ENCODE data around the gene GALNT13. TPM values are rescaled to one million over a fixed set of nuclear protein-coding genes. Genes with fewer than 3 reads are reported as not detected.

The GALNT13 gene
- total RNA-seq, 2 experiments from 2014 or later, result 0.32 to 0.60 TPM

DNA sequence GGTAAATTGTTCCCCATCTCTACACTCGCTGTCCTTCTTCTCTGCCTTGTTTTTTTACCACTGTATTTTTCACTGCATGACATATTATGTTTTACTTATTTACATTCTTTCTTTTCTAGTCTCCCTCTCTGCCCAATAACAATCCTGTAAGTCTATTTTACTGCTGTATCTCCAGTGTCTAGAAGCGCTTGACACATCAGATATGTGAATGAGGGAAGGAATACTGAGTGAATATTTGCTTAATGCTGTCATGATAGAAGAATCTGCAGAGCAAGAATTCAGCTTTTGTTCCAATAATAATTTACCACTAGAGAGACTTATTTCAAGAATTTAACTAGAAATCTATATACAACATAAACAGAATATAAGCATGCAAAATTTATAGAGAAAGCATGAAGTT lies 99.5 kb downstream of the GALNT13 start:
- no peaks in the 10 kb centered on the region for H3K27me3 Mint-ChIP-seq
- ChIA-PET POLR2A (no interaction called here), CTCF (no interaction called here)
- intact Hi-C loops (cut with micrococcal nuclease), result no loop called here
- no peak overlapping the region for H3K27ac Mint-ChIP-seq
- no peak for ATAC-seq
- TF ChIP-seq, protein P1, sequence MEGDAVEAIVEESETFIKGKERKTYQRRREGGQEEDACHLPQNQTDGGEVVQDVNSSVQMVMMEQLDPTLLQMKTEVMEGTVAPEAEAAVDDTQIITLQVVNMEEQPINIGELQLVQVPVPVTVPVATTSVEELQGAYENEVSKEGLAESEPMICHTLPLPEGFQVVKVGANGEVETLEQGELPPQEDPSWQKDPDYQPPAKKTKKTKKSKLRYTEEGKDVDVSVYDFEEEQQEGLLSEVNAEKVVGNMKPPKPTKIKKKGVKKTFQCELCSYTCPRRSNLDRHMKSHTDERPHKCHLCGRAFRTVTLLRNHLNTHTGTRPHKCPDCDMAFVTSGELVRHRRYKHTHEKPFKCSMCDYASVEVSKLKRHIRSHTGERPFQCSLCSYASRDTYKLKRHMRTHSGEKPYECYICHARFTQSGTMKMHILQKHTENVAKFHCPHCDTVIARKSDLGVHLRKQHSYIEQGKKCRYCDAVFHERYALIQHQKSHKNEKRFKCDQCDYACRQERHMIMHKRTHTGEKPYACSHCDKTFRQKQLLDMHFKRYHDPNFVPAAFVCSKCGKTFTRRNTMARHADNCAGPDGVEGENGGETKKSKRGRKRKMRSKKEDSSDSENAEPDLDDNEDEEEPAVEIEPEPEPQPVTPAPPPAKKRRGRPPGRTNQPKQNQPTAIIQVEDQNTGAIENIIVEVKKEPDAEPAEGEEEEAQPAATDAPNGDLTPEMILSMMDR (IDR thresholded peaks at IDR 0.05), result no peak
- no peaks in the 10 kb centered on the region for H3K4me1 Mint-ChIP-seq (ENCODE audit: low read depth)
- no peak overlapping the region for H3K4me3 Mint-ChIP-seq
- peaks cover 5% of the 10 kb centered on the region for H3K9me3 Mint-ChIP-seq
- DNase-seq, result no peak
- no peaks in the 10 kb centered on the region for H3K36me3 Mint-ChIP-seq (ENCODE audit: low read depth)

DNA sequence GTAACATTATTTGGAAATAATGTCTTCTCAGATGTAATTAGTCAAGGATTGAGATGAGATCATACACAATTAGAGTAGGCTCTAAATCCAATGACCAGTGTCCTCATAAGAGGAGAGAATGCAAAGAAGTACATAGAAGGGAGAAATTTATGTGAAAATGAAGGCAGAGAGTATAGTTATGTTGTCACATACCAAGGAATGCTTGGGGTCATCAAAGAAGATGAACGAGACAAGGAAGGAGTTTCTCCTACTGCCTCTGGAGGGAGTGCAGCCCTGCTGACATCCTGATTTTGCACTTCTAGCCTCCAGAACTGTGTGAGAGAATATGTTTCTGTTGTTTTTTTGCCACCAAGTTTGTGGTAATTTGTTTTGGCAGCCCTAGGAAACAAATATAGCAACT lies 100.1 kb downstream of the GALNT13 start:
- CTCF ChIA-PET, result no interaction called here
- DNase-seq (no peak), ATAC-seq (no peak)
- no peaks in the 10 kb centered on the region for H3K36me3 Mint-ChIP-seq (ENCODE audit: low read depth)
- intact Hi-C loops (cut with micrococcal nuclease), result no loop called here
- H3K9me3 Mint-ChIP-seq, result peaks cover 1% of the 10 kb centered on the region
- H3K4me3 Mint-ChIP-seq, result no peak overlapping the region
- H3K4me1 Mint-ChIP-seq (ENCODE audit: low read depth), result no peaks in the 10 kb centered on the region
- no peaks in the 10 kb centered on the region for H3K27me3 Mint-ChIP-seq
- no peak overlapping the region for H3K27ac Mint-ChIP-seq
- TF ChIP-seq, protein P1 (IDR thresholded peaks at IDR 0.05), result no peak
- POLR2A ChIA-PET, result no interaction called here

DNA sequence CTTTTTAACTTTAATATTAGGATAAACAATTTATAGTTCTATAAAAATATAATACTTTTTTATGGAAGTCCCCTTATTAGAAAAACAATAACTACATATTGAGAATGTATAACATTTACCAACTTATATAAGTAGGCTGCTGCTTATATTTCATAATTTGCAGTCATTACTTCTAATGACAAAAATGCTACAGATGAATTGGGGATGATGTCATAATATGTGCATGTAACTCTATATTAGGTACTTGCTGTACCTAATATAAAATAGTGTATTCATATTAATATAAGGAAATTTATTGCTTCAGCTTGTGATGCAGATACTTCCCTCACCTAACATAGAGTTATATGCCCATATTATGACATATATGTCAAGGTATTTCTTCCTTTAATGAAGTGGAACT lies 100.7 kb downstream of the GALNT13 start:
- no peak overlapping the region for H3K27ac Mint-ChIP-seq
- DNase-seq, result no peak
- TF ChIP-seq, protein P1 (IDR thresholded peaks at IDR 0.05), result no peak
- no peak for ATAC-seq
- H3K27me3 Mint-ChIP-seq, result no peaks in the 10 kb centered on the region
- no peaks in the 10 kb centered on the region for H3K4me1 Mint-ChIP-seq (ENCODE audit: low read depth)
- H3K36me3 Mint-ChIP-seq (ENCODE audit: low read depth), result no peaks in the 10 kb centered on the region
- H3K9me3 Mint-ChIP-seq, result peaks cover 3% of the 10 kb centered on the region
- ChIA-PET POLR2A (no interaction called here), CTCF (no interaction called here)
- intact Hi-C loops (cut with micrococcal nuclease), result no loop called here
- H3K4me3 Mint-ChIP-seq, result no peak overlapping the region

DNA sequence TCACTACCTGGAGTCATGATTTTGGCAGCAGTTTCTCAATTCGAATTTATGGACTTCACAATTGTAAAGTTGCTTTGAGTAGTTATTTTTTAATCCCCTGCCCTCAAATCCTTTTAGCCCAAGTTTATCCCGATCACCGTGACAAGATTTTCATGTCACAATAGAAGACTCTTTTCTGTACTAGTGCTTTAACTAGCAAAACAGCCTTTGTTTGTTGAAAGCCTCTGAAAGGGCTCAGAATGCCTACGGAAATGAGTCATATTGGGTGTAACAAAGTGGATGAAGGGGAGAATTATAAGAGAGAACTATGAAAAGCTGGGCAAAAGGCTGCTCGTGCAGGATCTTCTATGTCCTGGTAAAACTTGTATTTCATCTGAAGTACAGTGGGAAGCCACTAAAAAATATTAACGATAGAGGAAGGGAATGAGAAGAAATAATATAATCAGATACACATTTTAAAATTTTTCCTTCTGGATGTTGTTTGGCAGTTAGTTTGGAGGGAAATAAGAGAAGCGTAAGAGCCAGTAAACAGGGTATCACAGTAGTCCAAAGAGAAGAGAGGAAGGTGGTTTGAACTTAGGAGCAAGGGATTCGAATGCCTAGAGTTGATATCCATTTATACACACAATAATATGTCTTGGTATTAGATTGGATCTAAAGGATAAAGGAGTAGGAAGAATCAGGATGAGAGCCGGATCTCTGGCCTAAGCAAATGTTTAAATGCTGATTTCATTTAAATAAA lies 114.9 kb downstream of the GALNT13 start:
- H3K4me1 Mint-ChIP-seq (ENCODE audit: low read depth), result no peaks in the 10 kb centered on the region
- H3K4me3 Mint-ChIP-seq, result no peak overlapping the region
- ChIA-PET CTCF (no interaction called here), POLR2A (no interaction called here)
- H3K27me3 Mint-ChIP-seq, result no peaks in the 10 kb centered on the region
- H3K36me3 Mint-ChIP-seq (ENCODE audit: low read depth), result no peaks in the 10 kb centered on the region
- H3K27ac Mint-ChIP-seq, result no peak overlapping the region
- peaks cover 9% of the 10 kb centered on the region for H3K9me3 Mint-ChIP-seq
- DNase-seq, result no peak
- TF ChIP-seq, protein P1 (IDR thresholded peaks at IDR 0.05), result no peak
- ATAC-seq, result no peak
- intact Hi-C loops (cut with micrococcal nuclease), result no loop called here

DNA sequence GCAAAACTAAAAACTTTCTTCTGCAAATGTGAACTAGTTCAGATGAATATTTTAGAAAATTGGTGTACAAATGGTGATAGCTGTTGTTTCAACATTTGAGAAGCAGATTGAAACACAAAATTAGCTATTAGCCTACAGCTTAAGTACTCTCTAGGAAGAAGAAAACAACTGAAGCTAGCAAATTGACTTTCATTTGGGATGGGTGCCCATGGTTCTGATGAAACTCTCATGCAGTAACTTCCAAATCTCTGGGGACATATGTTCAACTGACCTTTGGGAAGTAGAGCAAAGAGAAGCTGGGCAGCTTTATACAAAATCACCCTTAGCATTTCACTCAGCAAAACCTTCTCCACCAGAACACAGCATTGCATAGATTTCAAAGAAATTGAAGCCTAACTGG lies 119.0 kb downstream of the GALNT13 start:
- DNase-seq (no peak), ATAC-seq (no peak)
- Mint-ChIP-seq H3K27me3 (no peaks in the 10 kb centered on the region), H3K4me1 (ENCODE audit: low read depth) (no peaks in the 10 kb centered on the region), H3K27ac (no peak overlapping the region), H3K4me3 (no peak overlapping the region), H3K9me3 (peaks cover 15% of the 10 kb centered on the region), H3K36me3 (ENCODE audit: low read depth) (no peaks in the 10 kb centered on the region)
- TF ChIP-seq, protein P1 (IDR thresholded peaks at IDR 0.05), result no peak
- ChIA-PET POLR2A (no interaction called here), CTCF (no interaction called here)
- intact Hi-C loops (cut with micrococcal nuclease), result no loop called here
